Subcutaneous adipose tissue (tissue), 4 donors: ENCODE measurements around the gene TGM3. TPM values are rescaled to one million over a fixed set of nuclear protein-coding genes. Genes with fewer than 3 reads are reported as not detected.

Source experiments
- total RNA-seq, 4 donors: library from RNA; depleted of rRNA; stranded (reverse); fragments of >200 nt; gene quantifications; one replicate each; pipeline ENCODE4 v1.1.0, GENCODE V29; 2016
- TF ChIP-seq, protein P1 (sequence below): fragments of 450-650 bp; IDR thresholded peaks from one replicate; pipeline ENCODE4 v1.5.1; 2016; ENCODE audit warnings: low read depth, mild to moderate bottlenecking, control low read depth, antibody characterized with exemption, moderate library complexity

TGM3 gene
- total RNA-seq, 4 donors from 2014 or later, result 0.19 TPM; not detected in 3

DNA sequence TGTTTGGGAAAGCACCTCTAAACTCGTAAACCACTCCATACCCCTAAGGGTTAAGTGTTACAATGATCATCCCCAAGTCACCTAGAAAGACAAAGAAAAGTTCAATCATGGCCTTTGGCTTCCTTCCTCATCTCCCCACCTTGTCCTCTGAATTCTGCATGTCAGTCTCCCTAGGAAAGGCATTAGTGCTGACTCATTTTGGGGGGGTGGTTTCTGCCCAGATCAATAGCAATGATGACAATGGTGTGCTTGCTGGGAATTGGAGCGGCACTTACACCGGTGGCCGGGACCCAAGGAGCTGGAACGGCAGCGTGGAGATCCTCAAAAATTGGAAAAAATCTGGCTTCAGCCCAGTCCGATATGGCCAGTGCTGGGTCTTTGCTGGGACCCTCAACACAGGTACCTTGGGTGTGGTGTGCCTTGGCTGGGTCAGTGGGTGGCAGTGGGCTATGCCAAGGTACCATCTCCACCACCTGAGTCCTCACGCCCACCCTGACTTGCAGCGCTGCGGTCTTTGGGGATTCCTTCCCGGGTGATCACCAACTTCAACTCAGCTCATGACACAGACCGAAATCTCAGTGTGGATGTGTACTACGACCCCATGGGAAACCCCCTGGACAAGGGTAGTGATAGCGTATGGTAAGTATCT is 21.2 kb downstream of the TGM3 start:
- TF ChIP-seq, protein P1, sequence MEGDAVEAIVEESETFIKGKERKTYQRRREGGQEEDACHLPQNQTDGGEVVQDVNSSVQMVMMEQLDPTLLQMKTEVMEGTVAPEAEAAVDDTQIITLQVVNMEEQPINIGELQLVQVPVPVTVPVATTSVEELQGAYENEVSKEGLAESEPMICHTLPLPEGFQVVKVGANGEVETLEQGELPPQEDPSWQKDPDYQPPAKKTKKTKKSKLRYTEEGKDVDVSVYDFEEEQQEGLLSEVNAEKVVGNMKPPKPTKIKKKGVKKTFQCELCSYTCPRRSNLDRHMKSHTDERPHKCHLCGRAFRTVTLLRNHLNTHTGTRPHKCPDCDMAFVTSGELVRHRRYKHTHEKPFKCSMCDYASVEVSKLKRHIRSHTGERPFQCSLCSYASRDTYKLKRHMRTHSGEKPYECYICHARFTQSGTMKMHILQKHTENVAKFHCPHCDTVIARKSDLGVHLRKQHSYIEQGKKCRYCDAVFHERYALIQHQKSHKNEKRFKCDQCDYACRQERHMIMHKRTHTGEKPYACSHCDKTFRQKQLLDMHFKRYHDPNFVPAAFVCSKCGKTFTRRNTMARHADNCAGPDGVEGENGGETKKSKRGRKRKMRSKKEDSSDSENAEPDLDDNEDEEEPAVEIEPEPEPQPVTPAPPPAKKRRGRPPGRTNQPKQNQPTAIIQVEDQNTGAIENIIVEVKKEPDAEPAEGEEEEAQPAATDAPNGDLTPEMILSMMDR, result no peak

DNA sequence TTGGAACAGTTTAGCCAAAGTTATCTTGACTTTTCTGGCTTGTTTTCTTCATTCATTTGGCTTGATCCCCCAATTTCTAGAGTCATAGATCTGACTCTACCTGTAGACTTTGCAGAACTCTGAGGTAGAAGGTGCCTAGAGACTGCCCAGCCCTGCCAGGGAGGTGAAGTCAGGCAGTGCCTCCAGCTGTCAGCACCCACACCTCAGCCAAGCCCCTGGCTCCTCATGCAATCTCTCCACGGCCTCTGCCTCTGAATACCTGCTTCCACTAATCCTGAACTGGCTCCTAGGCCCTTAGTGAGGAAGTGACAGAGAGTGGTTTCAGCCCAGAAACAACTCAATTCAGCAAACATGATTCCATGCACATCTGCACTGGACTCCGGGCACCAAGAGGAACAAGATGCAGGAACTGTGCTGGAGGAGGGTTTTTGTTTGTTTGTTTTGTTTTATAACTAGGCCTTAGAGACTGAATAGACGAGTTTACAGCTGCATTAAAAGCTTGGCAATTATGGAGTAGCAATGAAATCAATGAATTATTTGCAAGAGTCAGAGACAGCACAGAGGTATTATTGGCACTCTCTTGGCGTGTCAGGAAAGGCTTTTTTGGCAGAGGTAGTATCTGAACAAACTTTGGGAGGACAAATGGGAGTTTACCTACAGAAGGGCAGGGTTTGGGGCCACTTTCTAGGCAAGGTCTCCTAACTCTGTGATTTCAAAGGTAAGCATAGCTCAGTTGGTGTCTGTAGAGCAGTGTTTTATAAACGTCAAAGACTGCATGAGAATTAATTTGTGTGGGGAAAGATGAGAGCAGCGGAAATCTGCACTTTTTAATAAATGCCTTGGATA is 25.2 kb downstream of the TGM3 start:
- TF ChIP-seq, protein P1, result no peak

DNA sequence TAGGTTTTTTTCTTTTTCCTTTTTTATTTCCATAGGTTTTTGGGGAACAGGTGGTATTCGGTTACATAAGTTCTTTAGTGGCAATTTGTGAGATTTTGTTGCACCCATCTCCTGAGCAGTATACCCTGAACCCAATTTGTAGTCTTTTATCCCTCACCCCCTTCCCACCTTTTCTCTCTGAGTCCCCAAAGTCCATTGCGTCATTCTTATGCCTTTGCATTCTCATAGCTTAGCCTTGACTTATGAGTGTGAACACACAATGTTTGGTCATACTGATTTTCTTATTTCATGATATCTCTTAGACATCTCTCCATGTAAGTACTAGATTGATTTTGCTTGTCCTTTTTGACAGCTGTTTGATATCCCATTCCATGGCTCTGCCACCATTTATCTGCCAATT is 27.2 kb downstream of the TGM3 start:
- TF ChIP-seq, protein P1, result no peak

DNA sequence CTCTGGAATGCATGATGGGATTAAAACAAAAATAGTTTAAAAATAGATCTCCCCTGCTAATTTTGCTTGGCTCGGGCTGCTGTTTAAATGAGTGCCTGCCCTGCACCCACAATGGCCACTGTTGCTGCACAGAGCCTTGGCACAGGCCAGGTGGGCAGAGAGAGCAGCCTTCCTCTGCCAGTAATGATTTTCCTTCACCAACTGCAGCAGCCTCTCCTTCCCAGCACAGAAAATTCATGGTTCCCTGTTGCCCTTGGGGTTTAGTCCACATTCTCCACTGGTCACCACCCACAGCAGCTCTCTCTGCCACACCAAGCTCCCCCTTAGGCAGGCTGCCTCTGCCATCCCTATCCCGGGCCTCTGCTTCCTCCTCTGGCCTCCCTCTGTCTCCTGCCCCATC is 30.2 kb downstream of the TGM3 start:
- TF ChIP-seq, protein P1, result no peak

DNA sequence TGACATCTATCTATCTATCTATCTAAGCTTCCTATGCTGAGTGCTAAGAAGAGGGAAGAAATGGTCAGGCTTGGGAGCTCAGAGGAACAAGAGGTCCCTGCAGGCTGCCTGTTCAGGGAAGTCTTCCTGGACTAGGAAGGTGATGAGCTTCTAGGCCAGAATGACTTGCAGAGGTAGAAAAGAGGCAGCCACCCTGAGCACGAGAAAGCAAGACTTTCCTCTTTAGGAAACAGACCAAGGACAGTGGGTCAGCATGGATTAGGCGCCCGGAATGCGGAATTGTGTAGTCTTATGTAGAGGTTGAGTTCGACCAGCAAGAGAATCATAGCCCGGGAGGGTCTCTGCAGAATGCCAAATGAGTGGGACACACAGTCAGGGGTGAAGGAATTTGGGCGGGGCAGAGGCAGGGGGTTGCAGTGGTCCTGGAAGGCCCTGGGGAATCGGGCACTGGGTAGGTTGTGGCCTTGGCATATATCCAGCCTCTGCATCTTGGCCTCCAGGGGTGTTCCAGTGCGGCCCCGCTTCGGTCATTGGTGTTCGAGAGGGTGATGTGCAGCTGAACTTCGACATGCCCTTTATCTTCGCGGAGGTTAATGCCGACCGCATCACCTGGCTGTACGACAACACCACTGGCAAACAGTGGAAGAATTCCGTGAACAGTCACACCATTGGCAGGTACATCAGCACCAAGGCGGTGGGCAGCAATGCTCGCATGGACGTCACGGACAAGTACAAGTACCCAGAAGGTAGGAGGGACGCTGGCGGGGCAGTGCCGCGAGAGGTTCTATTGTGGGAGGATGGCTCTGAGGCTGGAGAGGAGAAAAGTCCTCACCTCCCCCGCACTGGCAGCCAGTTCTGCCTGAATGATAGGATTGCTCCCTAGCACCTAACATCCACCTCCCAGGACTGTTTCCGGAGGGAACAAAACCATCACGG is 32.1 kb downstream of the TGM3 start:
- TF ChIP-seq, protein P1, result no peak

DNA sequence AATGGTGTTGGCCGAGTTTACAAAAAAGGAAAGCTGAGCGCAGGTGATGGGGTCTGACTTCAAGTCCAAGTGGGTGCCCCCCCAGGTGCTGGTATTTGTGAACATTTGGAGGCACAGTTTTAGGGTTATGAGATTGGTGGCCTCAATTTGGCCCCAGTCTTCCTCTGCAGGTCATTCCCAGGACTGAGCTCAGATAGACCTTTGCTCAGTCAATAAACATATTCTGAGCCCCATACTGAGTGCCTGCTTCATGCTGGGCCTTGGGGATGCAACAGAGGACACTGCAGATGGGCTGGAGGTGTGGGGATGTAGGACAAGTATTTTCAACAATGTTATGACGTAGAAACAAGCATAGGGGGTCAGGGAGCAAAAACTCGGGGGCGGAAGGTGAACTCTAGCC is 33.5 kb downstream of the TGM3 start:
- TF ChIP-seq, protein P1, result no peak
